Glomerular visceral epithelial cell (primary cell): Measurements from ENCODE around the gene ZNF821.
A peak's percentile ranks its signal among the peaks of the same experiment; 100 is the strongest.
"Not testable (repeated sequence)": the region's sequence is repeated elsewhere in the genome, so short reads cannot be mapped to it uniquely, and the experiment has no call there.

Experiments used
- DNase-seq: peaks from one replicate; pipeline ENCODE4 v3.0.0-alpha.2; 2016; ENCODE audit errors: extremely low spot score

The ZNF821 gene

GRCh38 chr16:71859762-71860521, 24.0 kb downstream of the ZNF821 start:
- no peak for DNase-seq

DNA sequence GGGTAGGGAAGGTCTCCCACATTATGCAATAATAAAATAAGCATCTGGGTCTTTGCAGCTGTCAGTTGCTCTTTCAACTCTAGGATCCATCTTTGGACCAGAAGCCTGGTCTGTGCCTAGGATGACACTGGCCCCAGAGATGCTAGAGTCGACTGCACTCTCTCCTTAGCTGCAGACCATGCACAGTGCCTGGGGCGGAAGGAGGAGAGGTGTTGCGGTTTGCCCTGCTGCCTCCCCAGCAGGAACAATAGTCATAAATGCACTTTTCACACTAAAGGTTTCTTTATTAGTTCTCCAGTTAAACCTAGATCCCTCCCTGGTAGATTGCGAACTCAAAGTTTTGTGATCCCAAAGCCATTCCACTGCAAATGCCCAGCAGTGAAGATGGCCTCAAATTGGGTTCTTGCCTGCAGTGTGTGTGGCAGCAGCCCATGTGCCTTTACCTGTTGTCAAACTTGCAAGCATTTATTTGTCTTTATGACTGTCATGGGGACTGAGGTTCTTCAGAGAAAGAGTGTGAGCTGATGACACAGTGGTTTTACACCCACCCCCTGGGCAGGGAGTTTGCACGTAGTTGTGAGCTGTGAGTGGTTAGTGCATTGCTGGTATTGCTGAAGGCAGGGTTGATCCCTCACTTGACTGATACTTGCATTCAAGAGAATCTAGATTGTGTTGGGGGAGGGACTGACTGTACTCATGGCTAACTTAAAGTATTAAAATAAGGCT, 27.9 kb downstream of the ZNF821 start:
- DNase-seq = no peak

- DNase-seq = peak; percentile 53
These were observed 29.5 kb downstream of the ZNF821 start for GRCh38 chr16:71854369-71854948.

GRCh38 chr16:71853413-71853812, 30.6 kb downstream of the ZNF821 start:
- no peak for DNase-seq

- no peak for DNase-seq
These were observed 31.4 kb downstream of the ZNF821 start for GRCh38 chr16:71852561-71852960.

- DNase-seq = no peak
These were observed 31.8 kb downstream of the ZNF821 start for GRCh38 chr16:71852158-71852557.

- no peak for DNase-seq
These were observed 32.2 kb downstream of the ZNF821 start for GRCh38 chr16:71851746-71852145.

GRCh38 chr16:71848622-71849021, 35.4 kb downstream of the ZNF821 start:
- no peak for DNase-seq

- DNase-seq = no peak
These were observed 36.9 kb downstream of the ZNF821 start for GRCh38 chr16:71847096-71847495.

DNA sequence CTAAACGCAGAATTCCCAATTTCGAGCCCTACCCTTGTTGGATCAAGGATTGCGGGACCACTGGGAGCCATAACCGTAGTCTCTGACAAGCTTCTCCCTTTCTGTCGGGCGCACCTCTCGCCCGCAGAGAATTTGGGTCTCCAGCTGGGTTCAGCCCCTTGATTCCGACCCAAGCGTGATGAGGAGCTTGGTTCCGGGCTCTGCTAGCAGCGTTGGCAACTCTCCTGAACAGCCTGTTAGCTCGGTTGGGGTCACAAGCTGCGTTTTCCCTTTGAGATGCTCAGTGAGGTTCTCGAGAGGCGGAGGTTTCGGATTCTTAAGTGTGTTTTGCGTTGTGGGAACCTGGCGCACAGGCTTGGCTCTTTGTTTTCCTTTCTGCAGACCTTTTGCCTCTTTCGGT, 37.6 kb downstream of the ZNF821 start:
- no peak for DNase-seq

- DNase-seq = peak; percentile 90
These were observed 38.1 kb downstream of the ZNF821 start, which contains the start of gene ATXN1L for GRCh38 chr16:71845639-71846430. Gene ATXN1L, plus strand, starts transcription at chr16:71845976. Its CDS starts 3,765 bp downstream, at chr16:71849741.

- DNase-seq = no peak
These were observed 40.4 kb downstream of the ZNF821 start for GRCh38 chr16:71843572-71843971.

DNA sequence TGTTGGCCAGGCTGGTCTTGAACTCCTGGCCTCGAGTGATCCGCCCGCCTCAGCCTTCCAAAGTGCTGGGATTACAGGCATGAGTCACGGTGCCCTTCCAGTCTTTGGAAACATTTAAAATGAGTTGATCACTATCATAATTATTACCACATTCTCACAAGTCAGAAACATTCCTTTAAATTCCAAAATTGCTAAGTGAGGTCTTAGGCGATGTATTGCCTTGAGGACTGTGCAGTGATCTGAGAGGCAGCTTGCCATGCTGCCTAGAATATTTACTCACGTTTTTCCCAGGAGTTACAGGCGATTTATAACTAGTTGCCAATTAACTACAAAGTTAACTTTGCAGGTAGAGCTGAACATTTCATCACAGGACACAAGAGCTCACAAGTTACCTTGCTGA, 43.9 kb downstream of the ZNF821 start:
- no peak for DNase-seq

DNA sequence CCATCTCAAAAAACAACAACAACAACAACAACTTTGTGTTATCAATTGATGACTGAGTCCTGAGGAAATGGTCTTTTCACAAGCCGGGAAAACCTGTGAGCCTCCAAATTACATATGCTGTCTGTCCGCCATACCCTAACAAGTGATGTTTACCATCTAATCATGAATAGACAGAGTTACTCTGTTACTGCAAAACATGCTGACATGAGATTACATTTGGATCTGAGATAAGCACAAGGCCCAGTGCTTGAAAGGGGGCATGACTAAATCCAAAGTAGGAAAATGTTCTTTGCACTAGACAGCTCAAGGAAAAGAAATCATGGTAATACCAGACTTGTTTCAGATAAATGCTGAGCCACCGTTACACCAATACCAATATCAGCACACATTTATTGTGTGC, 46.8 kb downstream of the ZNF821 start:
- DNase-seq = no peak

GRCh38 chr16:71834291-71834690, 49.7 kb downstream of the ZNF821 start:
- no peak for DNase-seq

DNA sequence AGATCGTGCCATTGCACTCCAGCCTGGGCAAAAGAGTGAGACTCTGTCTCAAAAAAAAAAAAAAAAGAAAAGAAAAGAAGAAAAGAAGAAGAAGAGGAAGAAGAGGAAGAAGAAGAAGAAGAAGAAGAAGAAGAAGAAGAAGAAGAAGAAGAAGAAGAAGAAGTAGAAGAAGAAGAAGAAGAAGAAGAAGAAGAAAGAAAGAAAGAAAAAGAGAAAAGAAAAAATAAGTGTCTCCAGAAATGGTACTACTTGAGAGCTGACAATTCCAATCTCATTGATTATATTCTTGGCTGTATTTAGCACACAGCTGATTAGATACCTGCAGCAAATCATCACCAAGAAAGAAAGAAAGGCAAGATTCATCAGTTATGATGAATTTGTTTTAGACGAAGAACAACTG, 51.9 kb downstream of the ZNF821 start:
- DNase-seq = not testable (repeated sequence)

DNA sequence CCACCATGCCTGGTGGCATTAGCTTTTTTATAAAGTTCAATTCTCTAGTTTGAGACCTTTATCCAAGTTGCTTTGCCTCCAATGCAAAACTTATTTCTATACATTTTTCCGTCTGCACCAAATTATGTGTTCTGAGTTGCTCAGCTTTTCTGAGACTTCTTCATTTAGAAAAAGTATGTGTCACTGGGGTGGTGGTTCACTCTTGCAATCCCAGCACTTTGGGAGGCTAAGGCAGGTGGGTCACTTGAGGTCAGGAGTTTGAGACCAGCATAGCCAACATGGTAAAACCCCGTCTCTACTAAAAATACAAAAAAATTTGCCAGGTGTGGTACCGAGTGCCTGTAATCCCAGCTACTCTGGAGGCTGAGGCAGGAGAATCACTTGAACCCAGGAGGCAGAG, 52.3 kb downstream of the ZNF821 start:
- DNase-seq = not testable (repeated sequence)

DNA sequence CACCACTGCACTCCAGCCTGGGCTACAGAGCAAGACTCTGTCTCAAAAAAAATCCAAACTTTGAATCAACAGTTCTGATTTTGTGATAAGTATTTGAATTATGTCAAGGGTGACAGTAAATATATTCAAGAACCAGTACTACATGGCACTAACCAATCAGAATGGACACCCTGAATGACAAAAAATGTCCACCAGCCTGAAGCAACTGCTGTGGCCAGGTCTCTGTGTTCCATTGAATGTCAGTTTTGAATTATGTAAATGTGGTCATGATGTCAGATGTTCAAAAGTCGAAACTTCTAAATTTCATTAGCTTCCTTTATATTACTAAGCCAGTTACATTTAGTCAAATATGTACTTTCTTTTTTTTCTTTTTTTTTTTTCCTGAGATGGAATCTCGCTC, 53.6 kb downstream of the ZNF821 start:
- DNase-seq = no peak

DNA sequence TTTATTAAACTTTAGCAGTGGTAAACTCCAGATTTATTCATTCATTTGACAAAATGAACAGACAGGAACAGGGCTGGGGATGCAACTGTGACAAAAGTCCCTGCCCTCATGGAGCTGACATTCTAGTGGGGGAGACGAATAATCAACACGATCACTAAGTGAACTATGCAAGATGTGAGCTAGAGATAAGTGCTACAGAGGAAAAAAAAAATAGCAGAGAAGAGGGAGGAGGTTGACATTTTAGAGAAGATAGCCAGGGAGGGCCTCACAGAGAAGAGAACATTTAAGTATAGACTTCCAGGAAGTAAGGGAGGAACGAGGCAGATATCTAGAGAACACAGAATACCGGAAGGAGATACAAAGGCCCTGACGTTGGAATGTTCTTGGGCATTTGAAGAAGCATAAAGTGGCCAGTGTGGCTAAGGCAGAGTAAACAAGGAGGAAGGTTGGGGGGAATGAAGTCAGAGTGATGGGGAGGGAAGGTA, 57.4 kb downstream of the ZNF821 start:
- no peak for DNase-seq

GRCh38 chr16:71817155-71817500, 66.9 kb downstream of the ZNF821 start:
- DNase-seq = not testable (repeated sequence)

- DNase-seq = no peak
These were observed 72.7 kb downstream of the ZNF821 start for GRCh38 chr16:71811261-71811803.

GRCh38 chr16:71810155-71810530, 73.8 kb downstream of the ZNF821 start:
- not testable (repeated sequence) for DNase-seq
